Measurements from ENCODE around the gene CDK17. TPM values are rescaled to one million over a fixed set of nuclear protein-coding genes. Genes with fewer than 3 reads are reported as not detected.

Gene CDK17
- total and polyA plus RNA-seq, 10 donors: 12.9 to 108 (median 66.4) TPM

GRCh38 chr12:96260231-96260630, 140.0 kb downstream of the CDK17 start:
- intact Hi-C loops (cut with DNase I; ENCODE audit: low total_unique reads): no loop called here
- Histone ChIP-seq H3K27ac (peak overlapping the region in 1 of 8 donors; percentile 45), H3K36me3 (peaks cover 0 to 94% (median 24%) of the 10 kb centered on the region in 6 donors), H3K4me3 (no peak overlapping the region), H3K9me3 (no peaks in the 10 kb centered on the region), H3K4me1 (peaks cover 0 to 64% (median 31%) of the 10 kb centered on the region in 6 donors), H3K27me3 (replicated peaks in 1 of 7) (no peaks in the 10 kb centered on the region)
- no peak for DNase-seq
- 87 to 100% (median 95%) methylated on average over 2 of the region's 2 CpGs for WGBS, 5 donors
- TF ChIP-seq CTCF (IDR thresholded peaks at IDR 0.05 in 8 of 11, conservative IDR thresholded peaks at IDR 0.05 in 3 of 11) (no peak), POLR2A (IDR thresholded peaks at IDR 0.05) (no peak), POLR2AphosphoS5 (IDR thresholded peaks at IDR 0.05) (no peak)

- intact Hi-C loops (cut with DNase I; ENCODE audit: low total_unique reads): no loop called here
- H3K9me3 ChIP-seq: no peaks in the 10 kb centered on the region
- H3K27ac ChIP-seq: peak overlapping the region in 7 of 8 donors; percentile 8 to 85 (median 46)
- DNase-seq: peak; percentile 52
- H3K4me3 ChIP-seq: no peak overlapping the region
- WGBS, 5 donors: 58 to 77% (median 63%) methylated on average over 8 of the region's 8 CpGs
- H3K36me3 ChIP-seq: peaks cover 0 to 83% (median 24%) of the 10 kb centered on the region in 6 donors
- TF ChIP-seq POLR2AphosphoS5 (IDR thresholded peaks at IDR 0.05): peak in 2 of 3 donors; percentile 16 to 42
- no peak for TF ChIP-seq POLR2A (IDR thresholded peaks at IDR 0.05)
- no peak for TF ChIP-seq CTCF (IDR thresholded peaks at IDR 0.05 in 8 of 11, conservative IDR thresholded peaks at IDR 0.05 in 3 of 11)
- peaks cover 0 to 81% (median 43%) of the 10 kb centered on the region in 6 donors for H3K4me1 ChIP-seq
- H3K27me3 ChIP-seq (replicated peaks in 1 of 7): no peaks in the 10 kb centered on the region
Observed at GRCh38 chr12:96258104-96258961, 141.9 kb downstream of the CDK17 start.

GRCh38 chr12:96257550-96258103, 142.6 kb downstream of the CDK17 start:
- intact Hi-C loops (cut with DNase I; ENCODE audit: low total_unique reads): no loop called here
- Histone ChIP-seq H3K9me3 (no peaks in the 10 kb centered on the region), H3K27ac (peak overlapping the region in 6 of 8 donors; percentile 8 to 85 (median 38))

More at GRCh38 chr12:96257550-96258103, 142.6 kb downstream of the CDK17 start:
- H3K36me3 ChIP-seq: peaks cover 0 to 83% (median 22%) of the 10 kb centered on the region in 6 donors
- peaks cover 0 to 80% (median 42%) of the 10 kb centered on the region in 6 donors for H3K4me1 ChIP-seq
- H3K27me3 ChIP-seq (replicated peaks in 1 of 7): no peaks in the 10 kb centered on the region
- WGBS, 5 donors: 73 to 85% (median 78%) methylated on average over 2 of the region's 2 CpGs
- no peak overlapping the region for H3K4me3 ChIP-seq
- DNase-seq: no peak
- no peak for TF ChIP-seq POLR2A (IDR thresholded peaks at IDR 0.05)
- TF ChIP-seq POLR2AphosphoS5 (IDR thresholded peaks at IDR 0.05): no peak
- no peak for TF ChIP-seq CTCF (IDR thresholded peaks at IDR 0.05 in 8 of 11, conservative IDR thresholded peaks at IDR 0.05 in 3 of 11)
